Stimulated activated CD4-positive, alpha-beta T cell treated with anti-CD3 and anti-CD28 coated beads, Interleukin-1b, Interleukin-23, amount 100 ng/mL, for 48 hours (primary cell): Measurements from ENCODE around the gene LUZP2.

ENCODE experiments used
- DNase-seq: peaks from one replicate; pipeline ENCODE4 v3.0.0-alpha.2; 2020

LUZP2 gene

GRCh38 chr11:24636291-24636629 is 139.4 kb downstream of the LUZP2 start:
- no peak for DNase-seq

GRCh38 chr11:24637520-24637919 is 140.7 kb downstream of the LUZP2 start:
- no peak for DNase-seq

GRCh38 chr11:24642648-24643047 is 145.8 kb downstream of the LUZP2 start:
- no peak for DNase-seq

GRCh38 chr11:24645563-24645962 is 148.7 kb downstream of the LUZP2 start:
- DNase-seq = no peak

- DNase-seq = no peak
These were observed 155.0 kb downstream of the LUZP2 start for GRCh38 chr11:24651873-24652272.

GRCh38 chr11:24653901-24654300 is 157.0 kb downstream of the LUZP2 start:
- DNase-seq = no peak

- DNase-seq = no peak
These were observed 164.5 kb downstream of the LUZP2 start for GRCh38 chr11:24661331-24661730.

GRCh38 chr11:24664399-24664798 is 167.5 kb downstream of the LUZP2 start:
- DNase-seq = no peak

GRCh38 chr11:24667353-24667968 is 170.6 kb downstream of the LUZP2 start:
- no peak for DNase-seq

- DNase-seq = no peak
These were observed 182.0 kb downstream of the LUZP2 start for GRCh38 chr11:24678703-24679348.

- no peak for DNase-seq
These were observed 183.0 kb downstream of the LUZP2 start for GRCh38 chr11:24679821-24680351.

- no peak for DNase-seq
These were observed 186.7 kb downstream of the LUZP2 start for GRCh38 chr11:24683583-24683982.

- DNase-seq = no peak
These were observed 189.0 kb downstream of the LUZP2 start for GRCh38 chr11:24685821-24686220.

- DNase-seq = no peak
These were observed 190.8 kb downstream of the LUZP2 start for GRCh38 chr11:24687531-24688147.

- no peak for DNase-seq
These were observed 192.1 kb downstream of the LUZP2 start for GRCh38 chr11:24688981-24689380.

GRCh38 chr11:24697522-24698111 is 200.8 kb downstream of the LUZP2 start:
- DNase-seq = no peak

GRCh38 chr11:24704716-24705115 is 207.9 kb downstream of the LUZP2 start:
- no peak for DNase-seq

GRCh38 chr11:24705474-24705873 is 208.6 kb downstream of the LUZP2 start:
- no peak for DNase-seq

- no peak for DNase-seq
These were observed 211.8 kb downstream of the LUZP2 start for GRCh38 chr11:24708616-24709015.

- DNase-seq = no peak
These were observed 213.2 kb downstream of the LUZP2 start for GRCh38 chr11:24709928-24710565.

- DNase-seq = no peak
These were observed 217.7 kb downstream of the LUZP2 start for GRCh38 chr11:24714601-24715000.

GRCh38 chr11:24716403-24716802 is 219.6 kb downstream of the LUZP2 start:
- DNase-seq = no peak

- no peak for DNase-seq
These were observed 226.4 kb downstream of the LUZP2 start for GRCh38 chr11:24723231-24723630.
